Keratinocyte (primary cell): ENCODE data around the gene CSGALNACT2. TPM values are rescaled to one million over a fixed set of nuclear protein-coding genes. Genes with fewer than 3 reads are reported as not detected.

ENCODE experiments used
- DNase-seq: peaks from one replicate; pipeline ENCODE4 v3.0.0-alpha.2; 2011; ENCODE audit warnings: low read depth, missing footprints, low spot score
- FAIRE-seq: peaks from 2 replicates; lab custom pipeline; 2011; peaks lifted over from hg19 to GRCh38; lab: Jason Lieb, UNC
- H2AFZ ChIP-seq: 2 replicates; pipeline ENCODE4 v1.6.0; 2012; ENCODE audit warnings: low read length, control low read depth, inconsistent platforms; ENCODE audit not compliant: control insufficient read depth
- H3K27ac ChIP-seq: 2 replicates; pipeline ENCODE4 v1.5.1; 2011; ENCODE audit warnings: low read length; ENCODE audit not compliant: control insufficient read depth, insufficient read depth
- H3K27me3 ChIP-seq: 3 replicates; pipeline ENCODE4 v1.6.0; 2011; ENCODE audit warnings: low read length; ENCODE audit not compliant: control insufficient read depth, insufficient read depth; ENCODE audit errors: extremely low read depth
- H3K36me3 ChIP-seq, 2 experiments: 2 replicates in 1 of 2; 3 replicates in 1 of 2; pipeline ENCODE4 v1.5.1; 2011; ENCODE audit warnings: low read length in 2 of 2, mild to moderate bottlenecking in 1 of 2; ENCODE audit not compliant: control insufficient read depth in 2 of 2, insufficient read depth in 2 of 2; ENCODE audit errors: extremely low read depth in 1 of 2
- H3K4me1 ChIP-seq: 3 replicates; pipeline ENCODE4 v1.5.1; 2011; ENCODE audit warnings: low read length; ENCODE audit not compliant: control insufficient read depth, insufficient read depth; ENCODE audit errors: extremely low read depth
- H3K4me2 ChIP-seq: 3 replicates; pipeline ENCODE4 v1.6.0; 2011; ENCODE audit warnings: low read depth, low read length; ENCODE audit not compliant: control insufficient read depth, insufficient read depth; ENCODE audit errors: extremely low read depth
- H3K4me3 ChIP-seq, 3 experiments: fragments of 200-600 bp in 1 of 3; sonication (generic) in 1 of 3; 2 replicates in 2 of 3; 3 replicates in 1 of 3; pipeline ENCODE4 v1.5.1; 2011 to 2016; ENCODE audit warnings: low read length in 3 of 3, mild to moderate bottlenecking in 3 of 3, control low read depth in 2 of 3, inconsistent platforms in 1 of 3, low read depth in 1 of 3, mixed read lengths in 1 of 3, mixed run types in 1 of 3, moderate library complexity in 1 of 3; ENCODE audit not compliant: control insufficient read depth in 2 of 3, insufficient read depth in 2 of 3; ENCODE audit errors: extremely low read depth in 1 of 3
- H3K79me2 ChIP-seq: 2 replicates; pipeline ENCODE4 v1.6.0; 2012; ENCODE audit warnings: low read length; ENCODE audit not compliant: control insufficient read depth, insufficient read depth
- H3K9ac ChIP-seq: 3 replicates; pipeline ENCODE4 v1.6.0; 2011; ENCODE audit warnings: low read length; ENCODE audit not compliant: control insufficient read depth, insufficient read depth; ENCODE audit errors: extremely low read depth
- H3K9me1 ChIP-seq: 3 replicates; pipeline ENCODE4 v1.6.0; 2011; ENCODE audit warnings: low read length; ENCODE audit not compliant: control insufficient read depth, insufficient read depth; ENCODE audit errors: extremely low read depth
- H3K9me3 ChIP-seq: 2 replicates; pipeline ENCODE4 v1.5.1; 2012; ENCODE audit warnings: low read depth, low read length; ENCODE audit not compliant: control insufficient read depth
- H4K20me1 ChIP-seq: 3 replicates; pipeline ENCODE4 v1.6.0; 2011; ENCODE audit warnings: low read length; ENCODE audit not compliant: control insufficient read depth, insufficient read depth; ENCODE audit errors: extremely low read depth
- EZH2 ChIP-seq: IDR thresholded peaks from one replicate; pipeline ENCODE4 v1.6.1; 2012; ENCODE audit warnings: inconsistent platforms, mild to moderate bottlenecking, low read length, moderate library complexity
- dilution Hi-C: fragments of 300-500 bp; cut with MboI; formaldehyde crosslinking; loops from one replicate; pipeline ENCODE4 v1.7.0; 2020; ENCODE audit warnings: low sequenced_read_pairs; ENCODE audit not compliant: extremely low pct_ligation_motif_present
- polyA plus RNA-seq, 5 experiments: library from polyadenylated mRNA; depleted of rRNA in 3 of 5; stranded (reverse) in 3 of 5; stranded (forward) in 1 of 5; unstranded in 1 of 5; fragments of >200 nt; gene quantifications; 1 replicate in 1 of 5; 2 replicates in 3 of 5; 3 replicates in 1 of 5; pipeline versions ENCODE4 v1.2.1 to v1.2.3, GENCODE V29; 2011 to 2012; ENCODE audit warnings: missing spikeins in 2 of 5, low read depth in 1 of 5, low replicate concordance in 1 of 5
- TF ChIP-seq, protein P1 (sequence below), 3 experiments: IDR thresholded peaks in 1 of 3; conservative IDR thresholded peaks in 1 of 3; optimal IDR thresholded peaks in 1 of 3; 2 replicates in 2 of 3; 3 replicates in 1 of 3; pipeline versions ENCODE3 to v1.5.1; 2011; ENCODE audit warnings: low read length in 3 of 3, mild to moderate bottlenecking in 3 of 3, moderate library complexity in 2 of 3, control low read depth in 1 of 3, inconsistent platforms in 1 of 3; ENCODE audit not compliant: insufficient read depth in 2 of 3; ENCODE audit errors: extremely low read depth in 1 of 3

Gene CSGALNACT2
- polyA plus RNA-seq, 1 donor (not counting 4 experiments of a cell fraction or from before 2014, with no cell fraction given), result 19.7 TPM

DNA sequence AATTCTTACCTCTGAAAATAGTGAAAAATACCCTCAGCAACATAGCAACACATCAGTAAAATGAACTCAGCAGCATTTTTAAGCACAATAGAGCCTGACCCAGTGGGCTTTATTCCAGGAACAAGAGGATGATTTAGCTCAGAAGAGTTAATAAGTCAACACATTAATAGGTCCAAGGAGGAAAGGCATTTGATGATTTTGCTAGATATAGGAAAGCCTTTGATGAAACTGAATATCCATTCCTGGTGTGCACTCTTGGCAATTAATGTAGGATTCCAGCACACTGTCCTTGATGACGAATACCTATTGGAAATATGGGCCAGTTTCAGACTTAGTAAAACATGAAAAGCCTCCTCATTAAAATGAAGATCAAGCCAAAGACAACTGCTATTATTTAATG lies 86.1 kb downstream of the CSGALNACT2 start:
- Histone ChIP-seq H2AFZ (no peak overlapping the region), H3K79me2 (no peaks in the 10 kb centered on the region), H3K9ac (no peak overlapping the region), H4K20me1 (no peaks in the 10 kb centered on the region), H3K4me2 (no peak overlapping the region), H3K9me3 (no peaks in the 10 kb centered on the region), H3K36me3 (no peaks in the 10 kb centered on the region), H3K4me1 (no peaks in the 10 kb centered on the region), H3K27me3 (peaks cover 26% of the 10 kb centered on the region), H3K27ac (no peak overlapping the region), H3K9me1 (no peaks in the 10 kb centered on the region), H3K4me3 (no peak overlapping the region)
- DNase-seq (no peak), FAIRE-seq (no peak)
- dilution Hi-C loops, result no loop called here
- TF ChIP-seq, protein P1, sequence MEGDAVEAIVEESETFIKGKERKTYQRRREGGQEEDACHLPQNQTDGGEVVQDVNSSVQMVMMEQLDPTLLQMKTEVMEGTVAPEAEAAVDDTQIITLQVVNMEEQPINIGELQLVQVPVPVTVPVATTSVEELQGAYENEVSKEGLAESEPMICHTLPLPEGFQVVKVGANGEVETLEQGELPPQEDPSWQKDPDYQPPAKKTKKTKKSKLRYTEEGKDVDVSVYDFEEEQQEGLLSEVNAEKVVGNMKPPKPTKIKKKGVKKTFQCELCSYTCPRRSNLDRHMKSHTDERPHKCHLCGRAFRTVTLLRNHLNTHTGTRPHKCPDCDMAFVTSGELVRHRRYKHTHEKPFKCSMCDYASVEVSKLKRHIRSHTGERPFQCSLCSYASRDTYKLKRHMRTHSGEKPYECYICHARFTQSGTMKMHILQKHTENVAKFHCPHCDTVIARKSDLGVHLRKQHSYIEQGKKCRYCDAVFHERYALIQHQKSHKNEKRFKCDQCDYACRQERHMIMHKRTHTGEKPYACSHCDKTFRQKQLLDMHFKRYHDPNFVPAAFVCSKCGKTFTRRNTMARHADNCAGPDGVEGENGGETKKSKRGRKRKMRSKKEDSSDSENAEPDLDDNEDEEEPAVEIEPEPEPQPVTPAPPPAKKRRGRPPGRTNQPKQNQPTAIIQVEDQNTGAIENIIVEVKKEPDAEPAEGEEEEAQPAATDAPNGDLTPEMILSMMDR (optimal IDR thresholded peaks at IDR 0.05 in 1 of 3, IDR thresholded peaks at IDR 0.05 in 1 of 3, conservative IDR thresholded peaks at IDR 0.05 in 1 of 3; ENCODE audit: extremely low read depth in 1 of 3, insufficient read depth in 2 of 3, low read length in 3 of 3), result no peak
- no peak for TF ChIP-seq EZH2

DNA sequence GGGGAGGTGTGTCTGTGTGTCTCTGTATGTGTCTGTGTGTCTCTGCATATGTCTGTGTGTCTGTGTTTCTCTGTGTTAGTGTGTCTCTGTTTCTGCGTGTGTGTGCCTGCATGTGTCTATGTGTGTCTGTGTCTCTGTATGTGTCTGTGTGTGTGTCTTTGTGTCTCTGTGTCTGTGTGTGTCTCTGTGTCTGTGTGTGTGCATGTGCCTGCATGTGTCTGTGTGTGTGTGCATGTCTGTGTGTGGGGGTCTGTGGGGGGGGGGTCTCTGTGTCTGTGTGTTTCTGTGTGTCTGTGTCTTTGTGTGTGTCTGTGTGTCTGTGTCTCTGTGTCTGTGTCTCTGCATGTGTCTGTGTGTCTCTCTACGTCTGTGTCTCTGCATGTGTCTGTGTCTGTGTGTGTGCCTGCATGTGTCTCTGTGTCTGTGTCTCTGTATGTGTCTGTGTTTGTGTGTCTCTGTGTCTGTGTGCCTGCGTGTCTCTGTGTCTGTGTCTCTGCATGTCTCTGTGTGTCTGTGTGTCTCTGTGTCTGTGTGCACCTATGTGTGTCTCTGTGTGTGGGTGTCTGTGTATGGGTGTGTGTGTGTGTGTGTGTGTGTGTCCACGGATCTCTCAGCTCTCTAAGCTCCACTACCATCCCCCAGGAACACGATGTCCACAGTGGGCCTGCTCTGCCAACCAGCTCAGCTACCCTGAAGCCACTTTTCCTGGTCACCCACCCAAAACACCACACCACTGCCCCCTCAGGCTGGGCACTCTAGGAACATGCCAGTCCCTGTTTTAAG lies 87.0 kb downstream of the CSGALNACT2 start:
- Histone ChIP-seq H3K27me3 (peaks cover 34% of the 10 kb centered on the region), H3K36me3 (no peaks in the 10 kb centered on the region), H3K4me3 (no peak overlapping the region), H3K79me2 (no peaks in the 10 kb centered on the region), H3K9me3 (no peaks in the 10 kb centered on the region), H4K20me1 (no peaks in the 10 kb centered on the region), H3K4me1 (no peaks in the 10 kb centered on the region), H2AFZ (no peak overlapping the region), H3K9me1 (no peaks in the 10 kb centered on the region), H3K4me2 (no peak overlapping the region), H3K27ac (no peak overlapping the region), H3K9ac (no peak overlapping the region)
- no peak for TF ChIP-seq EZH2
- TF ChIP-seq, protein P1 (optimal IDR thresholded peaks at IDR 0.05 in 1 of 3, IDR thresholded peaks at IDR 0.05 in 1 of 3, conservative IDR thresholded peaks at IDR 0.05 in 1 of 3; ENCODE audit: extremely low read depth in 1 of 3, insufficient read depth in 2 of 3, low read length in 3 of 3), result no peak
- DNase-seq, result no peak
- dilution Hi-C loops, result no loop called here
- FAIRE-seq, result no peak
